ENCODE results near the gene ZNF697. TPM values are rescaled to one million over a fixed set of nuclear protein-coding genes. Genes with fewer than 3 reads are reported as not detected.
A peak's percentile ranks its signal among the peaks of the same experiment; 100 is the strongest.

The ZNF697 gene
- total RNA-seq, 6 experiments from 2014 or later: 7.5 to 8.5 (median 8.1) TPM

DNA sequence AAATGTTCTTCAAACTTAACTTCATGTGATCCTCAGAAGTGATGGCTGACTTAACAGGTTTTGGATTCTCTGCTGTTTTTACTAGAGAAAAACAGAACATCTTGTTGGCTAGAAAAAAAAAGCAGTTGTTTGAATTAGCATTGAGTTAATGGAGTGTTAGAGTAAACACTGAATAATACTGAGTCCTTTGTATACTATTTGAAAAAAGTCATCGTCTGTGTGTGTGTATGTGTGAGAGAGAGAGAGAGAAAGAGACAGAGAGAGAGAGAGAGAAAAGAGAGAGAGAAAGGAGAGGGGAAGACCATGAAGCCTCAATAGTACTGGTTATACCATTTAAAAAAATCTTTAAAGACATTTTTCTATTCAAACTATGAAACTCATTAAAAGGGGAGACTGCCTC is 10.4 kb downstream of the ZNF697 start:
- Mint-ChIP-seq H3K4me1 (ENCODE audit: low read depth) (peaks cover 29% of the 10 kb centered on the region), H3K36me3 (ENCODE audit: low read depth) (peaks cover 12% of the 10 kb centered on the region; the same call in 1 of the 2 replicates), H3K27ac (no peak overlapping the region), H3K27me3 (ENCODE audit: insufficient read depth) (no peaks in the 10 kb centered on the region), H3K4me3 (no peak overlapping the region), H3K9me3 (no peaks in the 10 kb centered on the region)
- DNase-seq: no peak
- TF ChIP-seq, protein P1, sequence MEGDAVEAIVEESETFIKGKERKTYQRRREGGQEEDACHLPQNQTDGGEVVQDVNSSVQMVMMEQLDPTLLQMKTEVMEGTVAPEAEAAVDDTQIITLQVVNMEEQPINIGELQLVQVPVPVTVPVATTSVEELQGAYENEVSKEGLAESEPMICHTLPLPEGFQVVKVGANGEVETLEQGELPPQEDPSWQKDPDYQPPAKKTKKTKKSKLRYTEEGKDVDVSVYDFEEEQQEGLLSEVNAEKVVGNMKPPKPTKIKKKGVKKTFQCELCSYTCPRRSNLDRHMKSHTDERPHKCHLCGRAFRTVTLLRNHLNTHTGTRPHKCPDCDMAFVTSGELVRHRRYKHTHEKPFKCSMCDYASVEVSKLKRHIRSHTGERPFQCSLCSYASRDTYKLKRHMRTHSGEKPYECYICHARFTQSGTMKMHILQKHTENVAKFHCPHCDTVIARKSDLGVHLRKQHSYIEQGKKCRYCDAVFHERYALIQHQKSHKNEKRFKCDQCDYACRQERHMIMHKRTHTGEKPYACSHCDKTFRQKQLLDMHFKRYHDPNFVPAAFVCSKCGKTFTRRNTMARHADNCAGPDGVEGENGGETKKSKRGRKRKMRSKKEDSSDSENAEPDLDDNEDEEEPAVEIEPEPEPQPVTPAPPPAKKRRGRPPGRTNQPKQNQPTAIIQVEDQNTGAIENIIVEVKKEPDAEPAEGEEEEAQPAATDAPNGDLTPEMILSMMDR (IDR thresholded peaks at IDR 0.05): no peak

GRCh38 chr1:119636491-119637089 is 11.5 kb downstream of the ZNF697 start:
- Mint-ChIP-seq H3K9me3 (no peaks in the 10 kb centered on the region), H3K27me3 (ENCODE audit: insufficient read depth) (no peaks in the 10 kb centered on the region), H3K27ac (no peak overlapping the region), H3K36me3 (ENCODE audit: low read depth) (peaks cover 6% of the 10 kb centered on the region; the same call in 1 of the 2 replicates), H3K4me3 (no peak overlapping the region), H3K4me1 (ENCODE audit: low read depth) (peaks cover 37% of the 10 kb centered on the region)
- DNase-seq: no peak
- TF ChIP-seq, protein P1 (IDR thresholded peaks at IDR 0.05): no peak

DNA sequence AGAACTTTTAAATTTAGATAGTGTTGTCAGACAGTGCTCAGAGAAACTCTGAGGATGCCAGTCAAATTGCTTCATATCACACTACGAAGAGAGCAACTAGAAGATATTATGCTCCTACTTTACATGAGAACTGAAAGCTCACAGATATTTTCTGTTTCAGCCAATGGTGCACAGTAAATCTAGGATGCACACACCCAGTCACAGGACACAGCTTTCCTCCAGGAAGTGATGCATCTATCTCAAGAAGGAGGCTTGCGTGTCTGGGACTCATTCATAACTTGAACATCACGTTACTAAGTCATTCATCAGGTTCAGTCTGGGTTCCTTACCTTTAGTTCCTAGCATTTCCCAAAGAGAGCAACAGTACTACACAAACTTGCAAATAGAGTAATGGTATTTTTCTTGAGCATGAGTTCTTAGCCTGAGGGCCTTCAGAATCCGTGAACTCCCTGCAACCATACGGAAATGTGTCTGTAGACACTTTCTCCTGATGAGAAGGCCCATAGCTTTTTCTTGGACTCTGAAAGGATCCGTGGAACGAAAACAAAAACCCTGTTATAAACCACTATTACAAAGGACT is 12.2 kb downstream of the ZNF697 start:
- no peaks in the 10 kb centered on the region for H3K27me3 Mint-ChIP-seq (ENCODE audit: insufficient read depth)
- no peak overlapping the region for H3K27ac Mint-ChIP-seq
- H3K9me3 Mint-ChIP-seq: no peaks in the 10 kb centered on the region
- no peak overlapping the region; the same call in 1 of the 2 replicates for H3K4me3 Mint-ChIP-seq
- DNase-seq: peak; percentile 79
- TF ChIP-seq, protein P1 (IDR thresholded peaks at IDR 0.05): no peak
- peaks cover 5% of the 10 kb centered on the region; the same call in 1 of the 2 replicates for H3K36me3 Mint-ChIP-seq (ENCODE audit: low read depth)
- H3K4me1 Mint-ChIP-seq (ENCODE audit: low read depth): peaks cover 40% of the 10 kb centered on the region

- no peak overlapping the region for H3K4me3 Mint-ChIP-seq
- no peaks in the 10 kb centered on the region for H3K9me3 Mint-ChIP-seq
- no peaks in the 10 kb centered on the region for H3K27me3 Mint-ChIP-seq (ENCODE audit: insufficient read depth)
- peak overlapping the region; percentile 12; the same call in 1 of the 2 replicates for H3K27ac Mint-ChIP-seq
- H3K4me1 Mint-ChIP-seq (ENCODE audit: low read depth): peaks cover 45% of the 10 kb centered on the region
- DNase-seq: no peak
- TF ChIP-seq, protein P1 (IDR thresholded peaks at IDR 0.05): no peak
- peaks cover 13% of the 10 kb centered on the region for H3K36me3 Mint-ChIP-seq (ENCODE audit: low read depth)
Observed at GRCh38 chr1:119634016-119634415, 14.1 kb downstream of the ZNF697 start.

DNA sequence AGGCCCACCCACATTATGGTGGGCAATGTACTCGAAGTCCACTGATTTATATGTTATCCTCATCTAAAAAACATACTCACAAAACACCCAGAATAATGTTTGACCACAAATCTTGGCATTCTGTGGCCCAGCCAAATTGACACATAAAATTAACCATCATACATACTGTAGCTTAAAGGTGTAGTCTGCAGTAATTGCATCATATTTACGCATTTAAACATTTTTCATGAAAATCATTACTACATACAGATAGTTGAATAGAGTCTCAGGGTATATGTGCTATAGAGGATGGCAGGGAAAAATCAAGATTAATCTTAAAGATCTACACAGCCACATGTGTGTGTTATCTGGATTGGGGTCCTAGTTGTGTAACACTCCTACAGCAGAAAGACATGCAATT is 14.5 kb downstream of the ZNF697 start:
- no peak for DNase-seq
- Mint-ChIP-seq H3K27ac (no peak overlapping the region), H3K27me3 (ENCODE audit: insufficient read depth) (no peaks in the 10 kb centered on the region), H3K4me1 (ENCODE audit: low read depth) (peaks cover 47% of the 10 kb centered on the region), H3K9me3 (no peaks in the 10 kb centered on the region), H3K36me3 (ENCODE audit: low read depth) (peaks cover 13% of the 10 kb centered on the region), H3K4me3 (no peak overlapping the region)
- TF ChIP-seq, protein P1 (IDR thresholded peaks at IDR 0.05): no peak

Measured in HFFc6 (cell line).